ENCODE results near the gene TSPY9. TPM values are rescaled to one million over a fixed set of nuclear protein-coding genes. Genes with fewer than 3 reads are reported as not detected.
"Not testable (repeated sequence)": the region's sequence is repeated elsewhere in the genome, so short reads cannot be mapped to it uniquely, and the experiment has no call there.

Gene TSPY9
- not detected for total RNA-seq

GRCh38 chrY:9486967-9487366 lies at the start of gene TSPY9:
Gene TSPY9, plus strand, starts transcription at chrY:9487267. Its CDS starts 46 bp downstream, at chrY:9487313.
- H3K9ac ChIP-seq (ENCODE audit: low read depth in 1 of 3, low read length in 3 of 3); H3K36me3 ChIP-seq (ENCODE audit: control insufficient read depth in 3 of 3, insufficient read depth in 3 of 3, low read length in 3 of 3); H3K4me1 ChIP-seq (ENCODE audit: control insufficient read depth in 3 of 3, insufficient read depth in 3 of 3, low read length in 3 of 3); H3K4me3 ChIP-seq (ENCODE audit: low read length in 3 of 3); H3K27me3 ChIP-seq (ENCODE audit: control insufficient read depth in 3 of 3, insufficient read depth in 3 of 3, low read length in 3 of 3); H3K27ac ChIP-seq (ENCODE audit: low read depth, low read length); H3K9me3 ChIP-seq (ENCODE audit: control insufficient read depth in 3 of 3, low read length in 3 of 3): not testable (repeated sequence)

- not testable (repeated sequence) for H3K36me3 ChIP-seq (ENCODE audit: control insufficient read depth in 3 of 3, insufficient read depth in 3 of 3, low read length in 3 of 3); H3K9ac ChIP-seq (ENCODE audit: low read depth in 1 of 3, low read length in 3 of 3); H3K9me3 ChIP-seq (ENCODE audit: control insufficient read depth in 3 of 3, low read length in 3 of 3); H3K27ac ChIP-seq (ENCODE audit: low read depth, low read length); H3K4me3 ChIP-seq (ENCODE audit: low read length in 3 of 3); H3K4me1 ChIP-seq (ENCODE audit: control insufficient read depth in 3 of 3, insufficient read depth in 3 of 3, low read length in 3 of 3); H3K27me3 ChIP-seq (ENCODE audit: control insufficient read depth in 3 of 3, insufficient read depth in 3 of 3, low read length in 3 of 3)
Measured at GRCh38 chrY:9466655-9467054, 20.4 kb upstream of the TSPY9 start, which contains the start of gene TSPY1. Gene TSPY1, plus strand, starts transcription at chrY:9466955. Its CDS starts 46 bp downstream, at chrY:9467001.

- not testable (repeated sequence) for H3K27me3 ChIP-seq (ENCODE audit: control insufficient read depth in 3 of 3, insufficient read depth in 3 of 3, low read length in 3 of 3); H3K4me3 ChIP-seq (ENCODE audit: low read length in 3 of 3); H3K9me3 ChIP-seq (ENCODE audit: control insufficient read depth in 3 of 3, low read length in 3 of 3); H3K4me1 ChIP-seq (ENCODE audit: control insufficient read depth in 3 of 3, insufficient read depth in 3 of 3, low read length in 3 of 3); H3K27ac ChIP-seq (ENCODE audit: low read depth, low read length); H3K36me3 ChIP-seq (ENCODE audit: control insufficient read depth in 3 of 3, insufficient read depth in 3 of 3, low read length in 3 of 3); H3K9ac ChIP-seq (ENCODE audit: low read depth in 1 of 3, low read length in 3 of 3)
Measured at GRCh38 chrY:9504396-9504795, 17.3 kb downstream of the TSPY9 start.

GRCh38 chrY:9516287-9516686 lies 29.2 kb downstream of the TSPY9 start:
- H3K27me3 ChIP-seq (ENCODE audit: control insufficient read depth in 3 of 3, insufficient read depth in 3 of 3, low read length in 3 of 3); H3K4me3 ChIP-seq (ENCODE audit: low read length in 3 of 3); H3K36me3 ChIP-seq (ENCODE audit: control insufficient read depth in 3 of 3, insufficient read depth in 3 of 3, low read length in 3 of 3); H3K4me1 ChIP-seq (ENCODE audit: control insufficient read depth in 3 of 3, insufficient read depth in 3 of 3, low read length in 3 of 3); H3K9ac ChIP-seq (ENCODE audit: low read depth in 1 of 3, low read length in 3 of 3); H3K27ac ChIP-seq (ENCODE audit: low read depth, low read length); H3K9me3 ChIP-seq (ENCODE audit: control insufficient read depth in 3 of 3, low read length in 3 of 3): not testable (repeated sequence)

GRCh38 chrY:9527580-9527979 lies 40.5 kb downstream of the TSPY9 start, which contains the start of gene TSPY10:
Gene TSPY10, plus strand, starts transcription at chrY:9527880. Its CDS starts 46 bp downstream, at chrY:9527926.
- H3K27ac ChIP-seq (ENCODE audit: low read depth, low read length); H3K9ac ChIP-seq (ENCODE audit: low read depth in 1 of 3, low read length in 3 of 3); H3K4me3 ChIP-seq (ENCODE audit: low read length in 3 of 3); H3K4me1 ChIP-seq (ENCODE audit: control insufficient read depth in 3 of 3, insufficient read depth in 3 of 3, low read length in 3 of 3); H3K27me3 ChIP-seq (ENCODE audit: control insufficient read depth in 3 of 3, insufficient read depth in 3 of 3, low read length in 3 of 3); H3K9me3 ChIP-seq (ENCODE audit: control insufficient read depth in 3 of 3, low read length in 3 of 3); H3K36me3 ChIP-seq (ENCODE audit: control insufficient read depth in 3 of 3, insufficient read depth in 3 of 3, low read length in 3 of 3): not testable (repeated sequence)

Other genes starting within 250 kb of the TSPY9 start
- not detected for gene TSPY4, start 149.8 kb upstream of the TSPY9 start, total RNA-seq
- gene TSPY8, start 129.5 kb upstream of the TSPY9 start, total RNA-seq: not detected
- not detected for gene TSPY3, start 88.8 kb upstream of the TSPY9 start, total RNA-seq
- not detected for gene TSPY1, start 20.3 kb upstream of the TSPY9 start, total RNA-seq
- gene TSPY10, start 40.6 kb downstream of the TSPY9 start, total RNA-seq: not detected

Data from skeletal muscle tissue (tissue), 4 donors.